NCI-H2227 (cell line): Measurements from ENCODE around the gene TGFB1I1.
A peak's percentile ranks its signal among the peaks of the same experiment; 100 is the strongest.

Source experiments
- DNase-seq: peaks from one replicate; lab custom pipeline; 2025; ENCODE audit not compliant: unreplicated experiment; lab: John Stamatoyannopoulos, UW

The TGFB1I1 gene

GRCh38 chr16:31451681-31452351, 20.1 kb upstream of the TGFB1I1 start:
- peak; percentile 85 for DNase-seq

GRCh38 chr16:31452631-31453106, 19.3 kb upstream of the TGFB1I1 start:
- no peak for DNase-seq

GRCh38 chr16:31453255-31454204, 18.4 kb upstream of the TGFB1I1 start:
- DNase-seq, result peak; percentile 19

- DNase-seq, result peak; percentile 20
Observed at GRCh38 chr16:31455601-31456314, 16.2 kb upstream of the TGFB1I1 start.

- no peak for DNase-seq
Observed at GRCh38 chr16:31456988-31457360, 15.0 kb upstream of the TGFB1I1 start.

DNA sequence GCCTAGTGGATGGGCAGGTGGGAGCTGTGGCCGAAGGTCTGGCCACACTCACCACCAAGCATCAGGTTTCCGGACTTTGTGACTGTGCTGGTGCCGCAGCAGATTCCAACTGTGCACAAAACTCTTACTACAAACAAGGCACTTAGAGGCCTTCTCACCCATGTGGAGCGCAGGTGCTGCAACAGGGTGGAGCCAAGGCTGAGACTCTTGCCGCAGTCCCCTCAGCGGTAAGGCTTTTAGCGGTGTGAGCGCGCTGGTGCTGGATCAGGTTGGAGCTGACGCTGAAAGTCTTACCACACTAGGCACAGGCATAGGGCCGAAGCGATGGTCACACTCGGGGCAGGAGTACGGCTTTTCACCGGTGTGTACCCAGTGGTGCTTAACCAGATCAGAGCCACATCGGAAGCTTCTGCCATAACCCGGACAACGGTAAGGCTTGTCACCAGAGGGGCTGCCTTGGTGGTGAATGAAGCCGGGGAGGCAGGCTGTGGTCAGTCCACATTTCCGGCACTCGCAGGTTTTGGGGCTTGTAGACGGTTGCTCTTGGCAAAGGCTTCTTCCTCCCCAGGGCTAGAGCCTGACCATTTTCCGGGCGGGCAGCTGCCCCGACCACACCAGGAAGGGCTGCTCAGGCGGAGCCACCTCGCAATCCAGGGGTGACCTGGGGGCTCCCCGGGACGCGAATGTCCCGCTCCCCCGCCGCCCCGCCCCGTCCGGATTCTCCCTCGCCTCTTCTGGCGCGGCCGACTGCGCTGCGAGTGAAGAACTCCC, 13.7 kb upstream of the TGFB1I1 start:
- DNase-seq, result peak; percentile 64

DNA sequence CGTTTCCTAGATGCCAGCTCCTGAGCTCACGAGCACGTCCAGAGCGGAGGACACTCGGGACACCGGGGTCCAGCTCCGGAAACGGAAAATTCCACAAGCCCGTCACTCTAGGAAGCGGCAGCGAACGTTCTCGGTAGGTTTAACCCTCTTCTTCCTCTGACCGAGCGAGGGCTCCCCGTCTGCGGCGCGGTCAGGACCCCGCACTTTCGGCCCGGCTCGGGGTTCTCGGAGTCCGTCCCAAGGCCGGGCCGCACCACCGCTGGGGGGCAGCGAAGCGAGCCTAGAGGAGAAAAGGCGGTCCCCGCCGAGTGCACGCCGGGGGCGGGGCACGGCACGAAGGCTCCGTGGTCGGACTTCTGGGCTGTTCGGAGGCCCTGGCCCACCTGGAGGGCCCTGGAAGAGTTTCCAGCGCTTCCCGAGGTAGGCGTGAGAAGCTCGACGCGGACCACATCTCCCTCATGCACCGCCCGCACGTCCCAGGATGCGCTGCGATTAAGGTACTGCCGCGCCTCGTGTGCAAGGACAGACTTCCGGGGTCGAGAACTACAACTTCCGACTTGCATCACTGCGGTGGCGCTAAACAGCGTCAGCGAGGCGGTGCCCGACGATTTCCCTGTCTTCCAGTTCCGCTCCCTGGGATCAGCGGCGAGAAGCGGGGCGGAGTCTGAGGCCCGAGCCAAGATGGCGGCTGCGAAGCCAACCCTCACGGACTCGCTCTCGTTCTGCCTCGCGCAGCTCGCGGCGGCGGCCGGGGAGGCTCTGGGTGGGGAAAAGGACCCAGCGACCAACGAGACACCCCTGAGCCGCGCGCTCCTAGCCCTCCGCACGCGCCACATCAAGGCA, 12.9 kb upstream of the TGFB1I1 start, which contains the start of gene ARMC5:
TSS of gene ARMC5 (plus strand) at position 658 of the 843 bp plus-strand sequence. CDS start at position 682, 24 bp downstream.
- peak; percentile 98 for DNase-seq

DNA sequence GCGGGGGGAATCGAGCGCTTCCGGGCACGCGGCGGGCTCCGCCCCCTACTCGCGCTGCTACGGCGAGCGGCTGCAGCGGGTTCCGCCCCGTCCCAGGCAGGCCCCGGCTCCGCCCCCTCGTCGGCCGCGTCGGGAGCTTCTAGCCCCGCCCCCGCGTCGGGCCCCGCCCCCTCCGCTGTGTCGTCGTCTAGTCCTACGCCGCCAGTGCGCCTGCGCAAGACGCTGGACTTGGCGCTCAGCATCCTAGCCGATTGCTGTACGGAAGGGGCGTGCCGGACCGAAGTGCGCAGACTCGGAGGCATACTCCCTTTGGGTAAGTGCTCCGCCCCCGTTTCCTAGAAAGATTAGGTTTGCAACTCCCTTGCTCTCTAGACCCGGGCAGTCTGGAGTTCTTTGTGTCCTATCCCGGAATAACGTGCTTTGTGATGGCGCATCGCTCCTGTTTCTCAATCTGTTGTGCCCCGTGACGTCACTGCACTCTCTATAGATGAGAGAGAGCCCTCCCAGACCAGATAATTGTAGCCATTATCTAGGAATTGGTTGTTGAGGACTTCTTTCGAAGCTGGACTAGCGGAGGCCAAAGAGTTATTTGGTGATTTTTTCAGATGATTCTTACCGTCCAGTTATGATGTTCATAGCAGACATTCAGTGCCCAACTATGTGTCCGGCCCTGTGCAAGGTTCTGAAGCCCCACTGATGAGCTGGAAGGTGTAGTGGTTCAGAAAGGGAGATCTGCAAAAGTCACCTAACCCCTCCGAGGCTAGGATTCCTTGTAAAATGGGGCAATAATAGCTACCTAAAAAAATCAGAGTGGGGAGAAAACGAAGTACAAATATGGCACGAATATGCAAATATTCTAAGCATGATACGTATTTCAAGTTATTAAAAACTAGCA, 12.0 kb upstream of the TGFB1I1 start:
- peak; percentile 100 for DNase-seq

- peak; percentile 48 for DNase-seq
Observed at GRCh38 chr16:31460582-31461002, 11.4 kb upstream of the TGFB1I1 start.

DNA sequence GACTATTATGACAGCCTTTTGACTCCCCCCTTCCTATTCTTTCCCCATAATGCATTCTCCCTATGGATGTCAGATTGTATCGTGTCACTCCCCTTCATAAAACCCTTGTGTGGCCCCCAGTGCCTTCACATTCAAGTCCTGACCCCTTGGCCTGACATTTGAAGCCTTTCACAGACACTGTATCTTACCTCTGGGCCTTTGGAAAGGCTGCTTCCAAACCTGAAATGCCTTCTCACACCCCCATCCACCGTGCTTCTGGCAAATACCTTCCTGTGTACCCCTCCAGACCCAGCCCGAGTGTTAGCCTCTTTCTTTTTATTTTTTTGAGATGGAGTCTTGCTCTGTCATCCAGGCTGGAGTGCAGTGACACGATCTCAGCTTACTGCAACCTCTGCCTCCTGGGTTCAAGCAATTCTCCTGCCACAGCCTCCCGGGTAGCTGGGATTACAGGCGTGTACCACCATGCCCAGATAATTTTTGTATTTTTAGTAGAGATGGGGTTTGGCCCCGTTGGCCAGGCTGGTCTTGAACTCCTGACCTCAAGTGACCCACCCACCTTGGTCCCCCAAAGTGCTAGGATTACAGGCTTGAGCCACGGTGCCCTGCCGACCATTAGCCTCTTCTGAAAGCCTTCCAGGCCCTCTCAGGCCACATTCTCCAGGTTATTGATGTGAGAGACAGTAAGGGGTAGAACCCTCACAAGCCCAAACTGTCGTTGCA, 10.6 kb upstream of the TGFB1I1 start:
- DNase-seq, result no peak

GRCh38 chr16:31461921-31462804, 9.8 kb upstream of the TGFB1I1 start:
- no peak for DNase-seq

DNA sequence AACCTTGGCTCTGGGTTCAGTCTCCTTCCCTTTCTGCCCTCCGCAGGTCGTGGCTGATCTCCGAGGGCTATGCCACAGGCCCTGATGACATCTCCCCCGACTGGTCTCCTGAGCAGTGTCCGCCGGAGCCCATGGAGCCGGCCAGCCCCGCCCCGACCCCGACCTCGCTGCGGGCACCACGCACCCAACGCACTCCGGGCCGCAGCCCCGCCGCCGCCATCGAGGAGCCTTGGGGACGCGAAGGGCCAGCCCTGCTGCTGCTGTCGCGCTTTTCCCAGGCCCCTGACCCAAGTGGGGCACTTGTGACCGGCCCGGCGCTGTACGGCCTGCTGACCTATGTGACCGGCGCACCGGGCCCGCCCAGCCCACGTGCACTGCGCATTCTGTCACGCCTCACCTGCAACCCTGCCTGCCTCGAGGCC, 7.6 kb upstream of the TGFB1I1 start:
- no peak for DNase-seq

DNA sequence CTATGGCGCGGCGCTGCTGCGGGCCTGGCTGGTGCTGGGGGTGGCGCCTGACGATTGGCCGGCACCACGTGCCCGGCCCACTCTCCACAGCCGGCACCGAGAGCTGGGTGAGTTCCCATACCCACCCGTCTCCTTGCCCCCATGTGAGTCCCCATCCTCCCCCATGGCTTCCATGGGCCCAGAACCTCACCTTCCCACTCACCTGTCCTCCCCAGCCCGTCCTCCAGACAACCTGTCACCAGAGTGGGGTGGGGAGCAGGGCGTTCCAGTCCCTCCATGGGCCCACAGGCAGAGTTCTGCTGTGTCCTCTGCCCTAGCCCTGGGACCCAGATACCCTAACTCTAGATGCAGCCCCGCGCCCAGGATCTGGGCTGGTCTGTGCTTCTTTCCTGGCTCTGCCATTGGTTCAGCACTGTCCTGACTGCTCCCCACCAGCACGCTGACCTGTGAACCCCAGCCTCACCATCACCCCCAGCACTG, 7.1 kb upstream of the TGFB1I1 start:
- DNase-seq, result no peak

- no peak for DNase-seq
Observed at GRCh38 chr16:31465788-31466370, 6.1 kb upstream of the TGFB1I1 start.

GRCh38 chr16:31466381-31466841, 5.5 kb upstream of the TGFB1I1 start:
- no peak for DNase-seq

GRCh38 chr16:31467151-31467773, 4.7 kb upstream of the TGFB1I1 start:
- no peak for DNase-seq
